ENCODE results near the gene ROCK2.

The ROCK2 gene

GRCh38 chr2:11366326-11366741, 21.9 kb upstream of the ROCK2 start:
- no peak for DNase-seq

DNA sequence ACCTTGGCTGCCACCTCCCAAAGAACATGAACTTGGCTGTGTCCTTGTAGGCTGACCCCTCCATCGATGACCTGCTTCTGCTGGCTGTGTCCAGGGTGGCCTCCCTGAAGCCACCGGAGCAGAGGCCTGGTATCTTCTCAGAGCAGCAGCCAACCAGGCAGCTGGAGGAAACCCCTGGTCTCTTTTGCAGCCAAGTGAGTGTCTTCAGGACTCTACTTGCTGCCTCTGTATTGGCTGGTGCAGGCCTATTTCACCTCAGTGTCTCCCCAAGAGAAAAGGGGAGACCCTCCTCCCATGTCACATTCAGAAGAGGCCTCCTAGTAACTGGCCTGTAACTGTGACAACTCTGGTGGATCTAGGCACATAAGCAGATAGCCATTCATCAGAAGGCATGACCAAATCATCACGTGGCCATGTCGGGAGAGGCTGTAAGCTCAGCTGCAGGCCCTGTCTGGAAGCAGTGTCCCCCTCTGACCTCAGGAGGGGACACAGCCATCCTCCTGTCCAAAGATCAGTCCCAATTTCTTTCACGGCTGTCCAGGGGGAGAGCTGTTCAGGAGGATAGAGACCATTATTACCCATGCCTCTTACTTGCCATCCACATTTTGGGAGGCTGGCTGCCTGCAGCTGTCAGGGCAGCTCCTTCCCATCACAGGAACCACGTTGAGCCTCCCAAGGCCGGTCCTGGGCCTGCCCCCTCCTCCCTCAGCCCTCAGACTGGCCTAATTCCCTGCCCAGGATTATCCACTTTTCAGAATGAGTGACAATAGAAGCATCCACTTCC, 20.9 kb upstream of the ROCK2 start:
- DNase-seq = no peak

- no peak for DNase-seq
Observed at GRCh38 chr2:11364565-11364887, 20.1 kb upstream of the ROCK2 start.

GRCh38 chr2:11363868-11364564, 19.6 kb upstream of the ROCK2 start:
- DNase-seq = no peak

GRCh38 chr2:11359865-11360264, 15.4 kb upstream of the ROCK2 start:
- no peak for DNase-seq

- DNase-seq = no peak
Observed at GRCh38 chr2:11357428-11357972, 13.1 kb upstream of the ROCK2 start.

DNA sequence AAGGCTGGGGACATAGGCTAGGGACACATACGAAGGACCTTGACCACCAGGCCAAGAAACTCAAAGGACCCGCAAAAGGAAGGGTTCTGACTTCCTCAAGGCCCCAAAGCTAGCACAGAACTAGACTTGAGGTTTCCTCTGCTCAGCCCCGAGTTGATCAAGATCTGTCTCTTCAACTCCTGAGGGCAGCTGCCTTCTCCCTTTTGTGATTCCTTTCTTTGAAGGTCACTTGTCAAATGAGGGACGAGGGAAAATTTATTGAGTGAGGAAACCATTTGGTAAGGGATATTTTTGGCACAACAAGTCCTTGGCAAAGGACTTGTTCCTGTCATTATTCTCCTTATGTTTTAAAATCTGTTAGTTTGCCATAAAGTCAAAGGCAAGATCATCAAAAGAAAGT, 12.3 kb upstream of the ROCK2 start:
- no peak for DNase-seq

DNA sequence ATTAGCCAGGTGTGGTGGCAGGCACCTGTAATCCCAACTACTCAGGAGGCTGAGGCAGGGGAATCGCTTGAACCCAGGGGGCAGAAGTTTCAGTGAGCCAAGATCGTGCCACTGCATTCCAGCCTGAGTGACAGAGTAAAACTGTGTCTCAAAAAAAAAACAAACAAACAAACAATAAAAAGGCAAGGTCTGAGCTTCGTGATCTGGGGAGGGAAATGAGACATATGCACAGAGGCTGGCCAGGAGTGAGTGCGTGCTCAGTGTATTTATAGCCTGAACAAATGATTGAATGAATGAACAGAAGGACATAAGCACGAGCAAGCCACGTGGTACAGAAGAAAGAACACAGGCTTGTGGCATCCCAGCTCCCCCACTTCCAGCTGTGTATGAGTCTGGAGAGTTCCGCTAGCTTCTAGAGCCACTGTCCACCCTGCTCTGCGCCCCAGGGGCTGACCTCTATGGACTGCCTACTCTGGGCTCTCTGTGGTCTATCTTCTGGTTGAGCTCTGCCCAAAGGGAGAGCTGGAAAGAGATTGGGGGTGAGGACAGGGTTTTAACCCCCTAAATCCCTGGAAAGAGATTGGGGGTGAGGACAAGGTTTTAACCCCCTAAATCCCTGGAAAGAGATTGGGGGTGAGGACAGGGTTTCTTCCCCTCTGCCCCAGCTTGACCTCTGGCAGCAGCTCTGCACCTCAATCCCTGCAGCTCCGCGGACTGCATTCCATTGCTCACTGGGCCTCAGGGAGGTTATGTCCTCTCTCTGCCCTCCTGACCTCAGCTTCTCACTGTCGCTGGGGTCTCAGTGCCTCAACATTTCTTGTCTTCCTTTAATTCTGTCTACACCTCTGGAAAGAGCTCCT, 11.0 kb upstream of the ROCK2 start:
- no peak for DNase-seq

DNA sequence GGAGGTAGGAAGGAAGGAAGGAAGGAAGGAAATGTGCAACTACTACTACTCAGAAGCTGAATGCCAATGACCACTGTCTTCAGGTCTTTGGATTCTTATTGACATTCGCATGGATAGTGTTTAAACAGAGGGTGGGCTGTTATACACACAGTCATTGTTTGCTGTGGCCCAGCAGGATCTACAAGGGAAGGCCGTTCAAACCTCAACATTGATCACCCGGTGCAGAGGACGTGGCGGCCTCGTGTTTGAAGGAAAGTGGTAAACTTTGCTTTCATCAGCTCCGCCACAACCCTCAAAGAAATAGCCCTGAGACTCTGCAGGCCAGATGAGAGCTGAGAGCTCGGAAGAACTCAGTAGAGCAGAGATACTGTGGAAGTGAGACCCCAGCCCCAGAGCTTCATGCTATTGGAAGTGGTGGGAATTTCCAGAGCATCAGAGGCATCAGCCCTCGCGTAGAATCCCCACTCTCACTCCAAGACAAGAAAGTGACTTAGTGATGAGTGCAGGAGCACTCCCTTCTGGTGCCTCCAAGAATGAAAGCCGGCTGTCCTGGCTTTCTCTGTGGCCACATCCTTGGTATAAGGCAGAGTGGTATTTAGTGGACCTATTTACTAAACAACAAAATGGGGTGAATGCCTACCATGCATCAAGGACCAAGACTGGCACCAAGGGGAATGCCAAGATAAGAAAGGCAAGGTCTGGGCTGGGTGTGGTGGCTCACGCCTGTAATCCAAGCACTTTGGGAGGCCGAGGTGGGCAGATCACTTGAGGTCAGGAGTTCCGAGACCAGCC, 10.1 kb upstream of the ROCK2 start:
- no peak for DNase-seq

- DNase-seq = no peak
Observed at GRCh38 chr2:11352781-11353537, 8.5 kb upstream of the ROCK2 start.

DNA sequence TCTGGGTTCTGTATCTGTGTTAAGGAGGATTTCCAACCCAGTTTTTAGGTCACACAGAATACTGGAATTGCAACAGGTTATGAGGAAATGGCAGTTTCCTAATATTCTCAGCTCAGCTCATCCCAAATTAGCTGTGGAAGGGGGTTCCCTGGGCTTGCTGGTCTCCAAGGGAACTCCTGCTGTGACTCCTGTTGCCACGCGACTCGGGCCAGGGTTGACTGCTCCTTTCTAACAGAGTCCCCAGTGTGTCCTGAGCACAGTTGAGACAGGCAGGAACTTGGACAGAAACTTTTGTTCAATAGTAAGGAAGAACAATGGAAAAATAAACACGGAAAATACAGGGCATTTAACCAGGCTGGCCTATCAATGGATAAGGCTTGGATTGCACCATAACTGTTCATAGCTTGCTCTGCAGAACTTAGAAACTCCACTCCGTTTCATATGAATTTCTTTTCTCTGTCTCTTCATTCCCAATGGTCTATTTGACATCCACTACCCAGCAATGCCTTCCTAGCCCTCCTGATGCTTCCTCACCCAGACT, 3.8 kb upstream of the ROCK2 start:
- no peak for DNase-seq

DNA sequence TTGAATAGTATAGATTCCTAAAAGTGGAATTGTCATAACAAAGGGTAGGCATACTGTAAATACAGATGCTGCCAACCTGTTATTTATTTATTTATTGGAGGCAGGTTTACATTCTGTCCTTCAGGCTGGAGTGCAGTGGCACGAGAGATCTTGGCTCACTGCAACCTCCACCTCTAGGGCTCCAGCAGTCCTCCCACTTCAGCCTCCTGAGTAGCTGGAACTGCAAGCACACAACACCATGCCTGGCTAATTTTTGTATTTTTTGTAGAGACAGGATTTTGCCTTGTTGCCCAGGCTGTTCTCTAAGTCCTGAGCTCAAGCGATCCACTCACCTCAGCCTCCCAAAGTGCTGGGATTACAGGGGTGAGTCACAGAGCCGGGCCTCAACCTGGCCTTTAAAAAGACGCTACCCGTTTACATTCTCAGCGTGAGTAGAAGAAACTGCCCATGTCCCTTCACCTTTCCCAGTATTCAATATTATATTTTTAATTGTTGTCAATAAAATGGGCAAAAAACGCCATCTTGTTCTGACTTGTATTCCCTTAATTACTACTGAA, 3.0 kb upstream of the ROCK2 start:
- DNase-seq = no peak

DNA sequence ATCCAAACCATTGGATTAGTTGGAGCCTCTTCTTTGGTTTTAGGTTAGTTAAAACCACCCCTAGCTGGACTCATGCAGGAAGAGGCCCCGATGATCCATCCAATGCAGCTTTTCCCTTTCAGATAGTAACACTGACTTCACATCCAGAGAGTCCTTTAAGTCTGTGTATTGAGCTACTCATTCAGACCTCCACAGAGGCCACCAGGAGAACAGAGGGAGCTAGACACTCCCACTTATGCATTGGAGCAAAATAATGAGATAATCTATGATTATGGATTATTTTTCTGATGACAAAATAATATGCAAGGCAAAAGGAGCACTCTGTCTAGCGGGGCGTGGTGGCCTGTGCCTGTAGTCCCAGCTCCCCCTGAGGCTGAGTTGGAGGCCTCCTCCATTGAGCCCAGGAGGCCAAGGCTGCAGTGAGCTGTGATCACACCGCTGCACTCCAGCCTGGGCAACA, 1.6 kb upstream of the ROCK2 start:
- no peak for DNase-seq

GRCh38 chr2:11344956-11345677, 681 bp upstream of the ROCK2 start:
- DNase-seq = peak; percentile 9 to 10

- DNase-seq = peak; percentile 5 to 8
Observed at GRCh38 chr2:11343650-11344341, 640 bp downstream of the ROCK2 start.

GRCh38 chr2:11343368-11343649, 1.1 kb downstream of the ROCK2 start:
- DNase-seq = no peak

DNA sequence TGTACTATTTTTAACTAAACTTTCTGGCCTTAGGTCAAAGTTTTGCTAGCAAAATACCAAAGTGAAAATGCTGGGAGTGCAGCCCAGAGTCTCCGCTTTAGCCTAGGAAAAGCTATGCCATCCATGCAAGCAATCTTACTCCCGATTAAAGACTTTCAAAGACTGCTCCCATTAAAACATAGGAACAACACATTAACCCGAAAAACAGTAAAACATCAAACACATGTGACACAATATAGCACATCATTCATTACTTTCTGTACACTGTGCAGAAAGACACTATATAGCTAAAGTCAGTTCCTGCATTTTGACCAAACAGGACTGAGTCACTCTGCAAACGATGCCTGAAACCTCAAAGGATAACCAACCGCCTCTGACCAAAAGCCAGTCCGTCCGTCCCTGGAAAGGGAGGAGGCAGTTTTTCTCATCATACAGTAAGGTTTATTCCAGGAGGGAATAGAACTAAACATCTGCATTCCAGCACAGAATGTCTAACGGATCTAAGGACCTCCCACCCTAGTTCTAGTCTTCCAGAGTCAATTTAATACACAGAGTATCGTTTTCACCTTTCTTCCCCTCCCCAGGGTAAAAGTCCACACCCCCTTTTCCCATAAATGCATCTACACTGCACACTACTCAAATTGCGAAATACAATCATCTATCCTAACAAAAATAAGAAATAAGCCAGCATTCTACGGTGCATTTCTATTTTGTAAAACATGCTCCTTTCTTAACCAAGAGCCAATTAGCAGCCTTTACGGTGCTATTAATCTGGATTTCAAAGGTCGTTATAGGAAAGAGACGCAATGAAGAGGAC, 1.7 kb downstream of the ROCK2 start:
- no peak for DNase-seq

DNA sequence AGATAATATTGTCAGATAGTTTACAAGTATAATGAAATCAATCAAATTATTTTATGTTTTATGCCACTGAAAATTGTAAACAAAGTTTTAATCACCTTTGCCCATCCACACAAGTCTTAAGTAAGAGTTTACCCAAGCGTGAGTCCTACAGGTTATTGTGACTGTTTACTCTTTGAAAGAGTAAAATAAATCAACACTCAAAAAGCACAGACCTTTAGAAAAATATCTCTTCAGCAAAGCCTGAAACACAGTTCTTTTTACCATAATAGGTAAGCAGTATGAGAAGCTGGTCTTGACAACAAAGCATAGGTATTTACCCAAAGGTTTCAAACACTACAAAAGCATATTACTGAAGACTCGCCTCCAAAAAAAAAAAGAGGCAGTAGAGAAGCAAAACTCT, 3.7 kb downstream of the ROCK2 start:
- no peak for DNase-seq

- no peak for DNase-seq
Observed at GRCh38 chr2:11339508-11340083, 4.8 kb downstream of the ROCK2 start.

All from activated CD4-positive, alpha-beta T cell treated with anti-CD3 and anti-CD28 coated beads, Interleukin-2, amount 50 U/mL, for 4 hours (primary cell).